Stimulated activated naive CD8-positive, alpha-beta T cell treated with anti-CD3 and anti-CD28 coated beads, Interleukin-15, Interleukin-2, amounts not matched to agents 100 U/mL and 50 U/mL, for 24 hours (primary cell): ENCODE measurements around the gene OR2AG2.

Source experiments
- ATAC-seq: fragments of 150-1000 bp; cut with Tn5 transposase; one replicate; pipeline ENCODE4 v1.10.0; 2021
- DNase-seq: peaks from one replicate; pipeline ENCODE4 v3.0.0; 2021

Gene OR2AG2

GRCh38 chr11:6738590-6738989 lies 33.2 kb downstream of the OR2AG2 start:
- no peak for DNase-seq
- no peak for ATAC-seq

DNA sequence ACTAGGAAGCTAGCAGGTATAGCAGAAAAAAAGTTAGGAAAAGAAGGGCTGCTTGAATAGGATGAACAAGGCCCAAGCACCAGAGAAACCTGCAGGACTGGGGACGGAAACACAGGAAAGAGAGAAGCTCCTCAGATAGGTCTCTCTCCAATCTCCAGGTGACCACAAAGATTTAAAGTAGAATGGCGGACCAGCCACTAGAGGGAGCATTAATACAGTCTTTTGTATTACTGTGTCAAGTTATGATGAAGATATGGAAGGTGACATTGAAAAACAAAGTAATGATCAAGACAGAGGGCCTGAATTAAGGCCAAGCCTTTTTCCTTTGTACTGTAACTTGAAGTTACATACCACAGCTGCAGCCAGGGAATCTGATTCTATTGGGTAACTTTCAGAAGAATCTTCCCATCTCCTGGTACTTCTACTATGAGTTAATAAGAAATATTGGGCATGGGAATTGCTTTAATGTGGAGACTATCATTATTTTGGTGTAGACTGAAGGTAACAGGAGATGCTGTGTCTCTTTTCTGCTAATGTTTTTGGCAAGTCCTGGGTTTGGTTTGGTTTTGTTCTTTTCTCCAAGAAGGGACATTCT lies 33.8 kb downstream of the OR2AG2 start:
- DNase-seq (peak; percentile 65), ATAC-seq (peak; percentile 38)

DNA sequence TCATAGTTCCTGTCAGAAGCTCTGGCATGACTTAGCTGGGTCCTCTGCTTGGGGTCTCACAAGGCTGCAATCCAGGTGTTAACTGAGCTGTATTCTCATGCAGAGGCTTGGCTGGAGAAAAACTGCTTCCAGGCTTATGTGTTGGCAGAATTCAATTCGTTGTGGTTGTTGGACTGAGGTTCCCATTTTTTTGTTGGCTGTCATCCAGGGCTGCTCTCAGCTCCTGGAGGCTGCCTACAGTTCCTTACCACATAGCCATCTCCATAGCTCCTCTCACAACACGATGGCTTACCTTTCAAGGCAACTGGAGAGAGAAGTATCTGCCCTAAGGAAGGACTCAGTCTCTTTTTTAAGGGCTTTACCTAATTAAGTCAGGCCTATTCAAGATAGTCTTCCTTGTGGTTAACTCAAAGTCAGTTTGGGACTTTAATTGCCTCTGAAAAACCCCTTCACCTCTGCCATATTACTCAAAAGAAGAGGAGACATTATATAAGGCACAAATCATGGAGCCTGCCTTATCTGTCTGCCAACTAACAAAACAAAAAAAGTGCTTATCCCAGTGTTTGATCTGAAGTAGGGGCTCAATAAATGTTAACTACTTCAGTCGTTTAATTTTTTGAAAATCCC lies 35.2 kb downstream of the OR2AG2 start:
- ATAC-seq (peak; percentile 65), DNase-seq (no peak)

- ATAC-seq = peak; percentile 24
- DNase-seq = no peak
These were observed 36.5 kb downstream of the OR2AG2 start for GRCh38 chr11:6735306-6735705.

DNA sequence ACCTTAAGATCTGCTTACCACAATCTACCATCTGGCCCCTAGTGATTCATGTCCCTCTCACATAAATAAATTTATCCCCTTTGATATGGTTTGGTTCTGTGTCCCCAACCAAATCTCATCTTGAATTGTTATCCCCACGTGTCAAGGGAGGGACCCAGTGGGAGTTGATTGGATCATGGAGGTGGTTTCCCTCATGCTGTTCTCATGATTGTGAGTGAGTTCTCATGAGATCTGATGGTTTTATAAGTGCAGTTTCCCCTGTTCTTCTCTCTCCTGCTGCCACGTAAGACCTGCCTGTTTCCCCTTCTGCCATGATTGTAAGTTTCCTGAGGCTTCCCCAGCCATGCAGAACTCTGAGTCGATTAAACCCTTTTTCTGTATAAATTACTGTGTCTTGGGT lies 37.2 kb downstream of the OR2AG2 start:
- ATAC-seq (peak; percentile 41), DNase-seq (no peak)

GRCh38 chr11:6733326-6734275 lies 38.2 kb downstream of the OR2AG2 start:
- DNase-seq = no peak

DNA sequence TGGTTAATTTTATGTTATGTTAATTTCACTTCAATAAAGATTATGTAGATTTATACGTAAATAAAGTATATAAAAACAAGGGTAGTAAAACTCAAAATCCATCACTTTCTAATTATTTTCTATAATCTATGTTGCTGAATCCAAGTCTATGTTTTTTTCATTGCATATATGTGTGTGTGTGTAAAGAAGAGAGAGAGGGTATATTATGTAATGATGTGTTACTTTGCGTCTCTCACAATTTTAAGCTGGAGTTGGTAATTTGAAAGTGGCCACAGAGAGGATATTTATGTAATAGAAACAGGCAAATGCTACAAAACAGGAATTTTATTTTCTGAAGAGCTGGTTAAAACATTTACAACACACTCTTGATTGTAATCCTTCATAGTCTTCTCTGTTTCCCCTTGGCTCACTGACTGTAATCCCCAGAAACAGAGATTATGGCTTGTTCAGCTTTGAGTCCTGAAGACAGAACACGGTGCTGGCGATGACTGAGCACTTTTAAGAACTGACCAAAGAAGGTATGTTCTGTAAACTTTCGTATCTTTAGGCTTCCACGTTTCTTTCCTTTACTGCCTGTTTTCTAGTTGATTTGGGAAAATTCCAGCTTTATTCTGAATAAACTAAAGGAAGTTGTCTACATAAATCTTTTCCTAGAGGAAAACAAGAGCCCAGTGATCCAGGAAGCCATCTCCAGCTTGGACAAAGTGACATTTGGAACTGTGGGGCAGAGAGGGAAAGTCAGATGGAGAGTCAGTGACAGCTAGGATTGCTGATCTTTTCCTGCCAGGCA lies 43.6 kb downstream of the OR2AG2 start:
- ATAC-seq = no peak

More at GRCh38 chr11:6733326-6734275, 38.2 kb downstream of the OR2AG2 start:
- ATAC-seq = peak; percentile 24

DNA sequence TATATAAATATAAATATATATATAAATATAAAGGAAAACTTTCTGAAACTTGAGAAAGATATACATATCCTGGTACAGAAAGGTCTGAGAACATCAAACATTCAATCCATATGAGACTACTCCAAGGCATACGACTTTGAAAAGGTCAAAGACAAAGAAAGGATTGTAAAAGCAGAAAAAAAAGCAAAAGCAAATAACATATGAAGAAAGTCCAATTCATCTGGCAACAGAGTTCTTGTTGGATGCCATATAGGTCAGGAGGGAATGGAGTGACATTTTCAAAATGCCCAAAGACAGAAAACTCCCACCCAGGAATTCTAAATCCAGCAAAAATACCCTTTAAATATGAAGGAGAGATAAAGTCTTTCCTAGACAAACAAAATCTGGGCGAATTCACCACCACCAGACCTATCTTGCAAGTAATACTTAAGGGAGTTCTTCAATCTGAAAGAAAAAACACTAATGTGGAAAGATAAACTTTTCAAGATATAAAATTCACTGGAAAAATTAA lies 46.3 kb downstream of the OR2AG2 start:
- ATAC-seq (no peak), DNase-seq (no peak)

More for the DNA sequence above, 43.6 kb downstream of the OR2AG2 start:
- DNase-seq = no peak

GRCh38 chr11:6724013-6724412 lies 47.8 kb downstream of the OR2AG2 start:
- DNase-seq = no peak

DNA sequence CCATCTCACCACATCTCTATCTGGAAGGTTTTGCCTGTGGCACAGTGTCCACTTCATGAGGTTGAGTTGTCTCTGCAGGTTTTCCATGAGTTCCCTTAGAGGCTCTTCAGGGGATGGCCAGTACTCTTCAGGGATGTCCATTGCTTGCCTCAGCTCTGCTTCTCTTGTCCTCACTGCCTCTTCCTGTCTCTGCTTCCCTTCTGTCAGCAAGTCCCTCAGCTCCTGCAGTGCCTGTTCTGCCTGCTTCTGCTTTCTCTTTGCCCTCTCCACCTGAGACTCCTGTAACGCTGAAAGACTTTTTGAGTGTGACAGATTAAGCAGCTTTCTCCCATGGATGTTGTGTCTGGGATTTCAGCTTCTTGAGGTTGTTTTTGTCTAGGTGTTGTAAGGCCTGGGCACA lies 50.4 kb downstream of the OR2AG2 start:
- peak; percentile 19 for ATAC-seq
- DNase-seq = no peak

More at GRCh38 chr11:6724013-6724412, 47.8 kb downstream of the OR2AG2 start:
- ATAC-seq = no peak

DNA sequence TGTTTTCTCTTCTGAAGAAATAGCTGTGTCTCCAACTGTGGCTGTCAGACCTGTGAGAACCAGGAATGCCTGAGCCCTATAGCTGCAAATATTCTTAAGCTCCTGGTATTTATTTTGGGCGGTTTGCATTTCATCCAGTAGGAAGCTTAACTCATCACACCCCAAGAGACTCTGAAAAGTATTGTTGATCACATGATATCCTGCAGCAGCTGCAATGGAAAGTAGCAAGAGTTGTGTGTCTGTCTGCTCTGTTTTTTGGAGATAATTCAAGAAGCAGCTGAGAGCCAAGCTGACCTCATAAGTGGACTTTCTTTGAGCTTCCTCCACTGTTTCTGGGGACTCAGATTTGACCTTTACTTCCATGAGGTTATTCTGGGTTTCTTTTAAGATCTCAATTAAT lies 52.2 kb downstream of the OR2AG2 start:
- DNase-seq = no peak

DNA sequence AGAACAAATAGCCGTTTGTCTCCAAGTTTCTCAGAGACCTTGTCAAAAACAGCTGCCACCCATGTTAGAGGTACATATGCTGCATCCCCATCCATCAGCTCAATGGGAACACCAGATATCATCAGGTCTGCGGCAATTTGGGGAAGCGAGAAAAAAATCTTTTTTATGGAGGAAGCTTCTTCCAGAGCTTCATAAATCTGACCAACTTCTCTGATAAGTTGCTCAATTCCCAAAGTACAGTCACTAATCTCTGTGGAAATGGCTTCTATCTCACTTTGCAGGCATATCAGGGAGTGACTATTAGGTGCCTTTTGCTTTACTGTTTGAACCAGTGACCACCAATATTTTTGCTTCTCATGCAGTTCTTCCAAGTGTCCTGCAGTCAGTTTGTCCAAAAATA lies 54.4 kb downstream of the OR2AG2 start:
- ATAC-seq (no peak), DNase-seq (no peak)

More for the DNA sequence above, 52.2 kb downstream of the OR2AG2 start:
- no peak for ATAC-seq
